ENCODE measurements around the gene CDADC1.
"Not testable (repeated sequence)": the region's sequence is repeated elsewhere in the genome, so short reads cannot be mapped to it uniquely, and the experiment has no call there.

Gene CDADC1

GRCh38 chr13:49310251-49310650 is 62.5 kb downstream of the CDADC1 start:
- no peak overlapping the region for H3K4me3 ChIP-seq (ENCODE audit: low read depth, low read length)

- H3K4me3 ChIP-seq (ENCODE audit: low read depth, low read length): no peak overlapping the region
These were observed 64.1 kb downstream of the CDADC1 start for GRCh38 chr13:49311816-49312215.

- H3K4me3 ChIP-seq (ENCODE audit: low read depth, low read length): no peak overlapping the region
These were observed 66.7 kb downstream of the CDADC1 start for GRCh38 chr13:49314344-49314882.

GRCh38 chr13:49315036-49315565 is 67.4 kb downstream of the CDADC1 start:
- no peak overlapping the region for H3K4me3 ChIP-seq (ENCODE audit: low read depth, low read length)

- no peak overlapping the region for H3K4me3 ChIP-seq (ENCODE audit: low read depth, low read length)
These were observed 68.2 kb downstream of the CDADC1 start for GRCh38 chr13:49315756-49316482.

- H3K4me3 ChIP-seq (ENCODE audit: low read depth, low read length): no peak overlapping the region
These were observed 71.8 kb downstream of the CDADC1 start for GRCh38 chr13:49319551-49319950.

GRCh38 chr13:49319951-49320350 is 72.2 kb downstream of the CDADC1 start:
- H3K4me3 ChIP-seq (ENCODE audit: low read depth, low read length): no peak overlapping the region

- no peak overlapping the region for H3K4me3 ChIP-seq (ENCODE audit: low read depth, low read length)
These were observed 73.2 kb downstream of the CDADC1 start for GRCh38 chr13:49320975-49321374.

- no peak overlapping the region for H3K4me3 ChIP-seq (ENCODE audit: low read depth, low read length)
These were observed 75.0 kb downstream of the CDADC1 start for GRCh38 chr13:49322702-49323101.

GRCh38 chr13:49323344-49323743 is 75.6 kb downstream of the CDADC1 start:
- H3K4me3 ChIP-seq (ENCODE audit: low read depth, low read length): no peak overlapping the region

- H3K4me3 ChIP-seq (ENCODE audit: low read depth, low read length): no peak overlapping the region
These were observed 78.6 kb downstream of the CDADC1 start for GRCh38 chr13:49326222-49326917.

- H3K4me3 ChIP-seq (ENCODE audit: low read depth, low read length): not testable (repeated sequence)
These were observed 79.4 kb downstream of the CDADC1 start for GRCh38 chr13:49327145-49327544.

- H3K4me3 ChIP-seq (ENCODE audit: low read depth, low read length): no peak overlapping the region
These were observed 82.3 kb downstream of the CDADC1 start for GRCh38 chr13:49329831-49330545.

GRCh38 chr13:49330546-49330864 is 82.8 kb downstream of the CDADC1 start:
- no peak overlapping the region for H3K4me3 ChIP-seq (ENCODE audit: low read depth, low read length)

- no peak overlapping the region for H3K4me3 ChIP-seq (ENCODE audit: low read depth, low read length)
These were observed 88.9 kb downstream of the CDADC1 start for GRCh38 chr13:49336655-49337054.

- no peak overlapping the region for H3K4me3 ChIP-seq (ENCODE audit: low read depth, low read length)
These were observed 92.4 kb downstream of the CDADC1 start for GRCh38 chr13:49340161-49340560.

GRCh38 chr13:49341517-49341916 is 93.8 kb downstream of the CDADC1 start:
- H3K4me3 ChIP-seq (ENCODE audit: low read depth, low read length): no peak overlapping the region

GRCh38 chr13:49341941-49342340 is 94.2 kb downstream of the CDADC1 start:
- H3K4me3 ChIP-seq (ENCODE audit: low read depth, low read length): no peak overlapping the region

- H3K4me3 ChIP-seq (ENCODE audit: low read depth, low read length): no peak overlapping the region
These were observed 94.7 kb downstream of the CDADC1 start for GRCh38 chr13:49342454-49342853.

All from iPS-11a (cell line).